Body of pancreas (tissue), 4 donors: ENCODE results near the gene CBFB.

Source experiments
- POLR2A ChIP-seq, 3 donors: fragments of 450-650 bp; IDR thresholded peaks; one replicate each; pipeline ENCODE4 v1.6.1; 2016; ENCODE audit warnings: antibody characterized with exemption in 3 of 3, mild to moderate bottlenecking in 2 of 3
- TF ChIP-seq, protein P1 (sequence below), 7 experiments: fragments of 450-650 bp in 4 of 7; fragments of 200-600 bp in 3 of 7; sonication (generic) in 3 of 7; IDR thresholded peaks; one replicate each; pipeline ENCODE4 v1.5.1; 2016 to 2019; ENCODE audit warnings: antibody characterized with exemption in 7 of 7

DNA sequence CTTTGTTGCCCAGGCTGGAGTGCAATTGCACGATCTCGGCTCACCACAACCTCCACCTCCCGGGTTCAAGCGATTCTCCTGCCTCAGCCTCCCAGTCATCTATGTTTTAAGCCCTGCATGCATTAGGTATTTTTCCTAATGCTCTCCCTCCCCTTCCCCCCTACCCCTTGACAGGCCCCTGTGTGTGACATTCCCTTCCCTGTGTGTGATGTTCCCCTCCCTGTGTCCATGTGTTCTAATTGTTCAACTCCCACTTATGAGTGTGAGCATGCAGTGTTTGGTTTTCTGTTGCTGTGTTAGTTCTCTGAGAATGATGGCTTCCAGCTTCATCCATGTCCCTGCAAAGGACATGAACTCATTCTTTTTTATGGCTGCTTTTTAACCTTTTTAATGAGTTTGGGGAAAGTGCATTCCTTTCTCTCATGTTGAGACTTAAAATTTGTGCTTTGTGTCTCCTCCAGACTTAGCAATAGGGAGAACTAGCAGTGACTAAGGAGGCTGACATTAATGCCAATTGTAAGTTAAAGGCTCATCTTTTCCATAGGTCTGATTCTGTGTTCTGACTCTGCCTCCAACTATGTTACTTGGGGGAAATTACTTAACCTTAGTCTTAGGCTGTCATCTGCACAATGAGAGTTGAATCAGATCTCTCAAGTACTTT is 63.1 kb downstream of the CBFB start:
- TF ChIP-seq, protein P1, sequence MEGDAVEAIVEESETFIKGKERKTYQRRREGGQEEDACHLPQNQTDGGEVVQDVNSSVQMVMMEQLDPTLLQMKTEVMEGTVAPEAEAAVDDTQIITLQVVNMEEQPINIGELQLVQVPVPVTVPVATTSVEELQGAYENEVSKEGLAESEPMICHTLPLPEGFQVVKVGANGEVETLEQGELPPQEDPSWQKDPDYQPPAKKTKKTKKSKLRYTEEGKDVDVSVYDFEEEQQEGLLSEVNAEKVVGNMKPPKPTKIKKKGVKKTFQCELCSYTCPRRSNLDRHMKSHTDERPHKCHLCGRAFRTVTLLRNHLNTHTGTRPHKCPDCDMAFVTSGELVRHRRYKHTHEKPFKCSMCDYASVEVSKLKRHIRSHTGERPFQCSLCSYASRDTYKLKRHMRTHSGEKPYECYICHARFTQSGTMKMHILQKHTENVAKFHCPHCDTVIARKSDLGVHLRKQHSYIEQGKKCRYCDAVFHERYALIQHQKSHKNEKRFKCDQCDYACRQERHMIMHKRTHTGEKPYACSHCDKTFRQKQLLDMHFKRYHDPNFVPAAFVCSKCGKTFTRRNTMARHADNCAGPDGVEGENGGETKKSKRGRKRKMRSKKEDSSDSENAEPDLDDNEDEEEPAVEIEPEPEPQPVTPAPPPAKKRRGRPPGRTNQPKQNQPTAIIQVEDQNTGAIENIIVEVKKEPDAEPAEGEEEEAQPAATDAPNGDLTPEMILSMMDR (IDR thresholded peaks at IDR 0.05): no peak
- TF ChIP-seq POLR2A (IDR thresholded peaks at IDR 0.05): no peak
